Measurements from ENCODE around the gene MAP2K3. TPM values are rescaled to one million over a fixed set of nuclear protein-coding genes. Genes with fewer than 3 reads are reported as not detected.

MAP2K3 gene
- total RNA-seq, 2 donors from 2014 or later = 101 to 130 TPM

- Mint-ChIP-seq H3K27ac (peak overlapping the region; percentile 90 to 97), H3K9me3 (no peaks in the 10 kb centered on the region), H3K36me3 (peaks cover 25 to 37% of the 10 kb centered on the region in 2 donors)
- ATAC-seq (no peak), DNase-seq (ENCODE audit: low spot score in 2 of 2) (peak in 1 of 2 donors; percentile 39)
Measured at GRCh38 chr17:21288571-21289017, 4.1 kb downstream of the MAP2K3 start.

GRCh38 chr17:21289175-21289901, 4.8 kb downstream of the MAP2K3 start:
- Mint-ChIP-seq H3K27ac (peak overlapping the region; percentile 68 to 90), H3K36me3 (peaks cover 25 to 37% of the 10 kb centered on the region in 2 donors), H3K9me3 (no peaks in the 10 kb centered on the region)
- DNase-seq (ENCODE audit: low spot score in 2 of 2) (no peak), ATAC-seq (no peak)

DNA sequence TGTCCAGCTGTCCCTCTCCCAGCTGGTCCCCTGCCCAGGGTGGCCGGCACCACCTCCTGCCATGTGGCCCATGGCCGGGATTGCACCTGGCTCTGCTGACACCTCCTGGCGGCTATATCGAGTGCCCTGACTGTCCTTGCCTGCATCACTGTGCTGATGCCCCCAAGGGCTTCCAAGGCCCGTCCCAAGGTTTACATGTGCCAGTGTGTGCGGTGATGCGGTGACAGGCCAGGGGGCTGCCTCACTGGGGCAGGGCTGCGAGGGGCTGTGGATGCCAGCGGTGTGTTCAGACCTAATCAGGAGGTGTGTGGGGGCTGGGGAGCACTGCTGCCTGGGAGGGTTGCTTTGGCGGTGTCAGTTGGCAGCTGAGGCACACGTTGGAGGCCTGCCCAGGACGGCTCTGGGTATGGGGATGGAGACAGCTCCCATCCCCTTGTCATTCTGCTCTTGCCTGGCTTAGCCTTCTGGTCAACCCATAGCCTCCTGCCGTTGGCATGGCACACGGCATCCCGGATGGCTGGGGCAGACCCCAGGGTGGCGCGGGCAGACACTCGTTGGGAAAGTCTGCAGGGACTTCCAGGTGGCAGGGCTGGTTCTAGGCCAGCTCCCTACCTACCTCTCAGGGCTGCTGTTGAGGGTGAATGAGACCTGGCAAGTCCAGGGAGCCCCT, 5.5 kb downstream of the MAP2K3 start:
- DNase-seq (ENCODE audit: low spot score in 2 of 2) (no peak), ATAC-seq (no peak)
- Mint-ChIP-seq H3K27ac (peak overlapping the region; percentile 55 to 90), H3K9me3 (no peaks in the 10 kb centered on the region), H3K36me3 (peaks cover 29 to 36% of the 10 kb centered on the region in 2 donors)

GRCh38 chr17:21291357-21291756, 6.8 kb downstream of the MAP2K3 start:
- H3K27ac Mint-ChIP-seq = no peak overlapping the region
- peaks cover 16 to 23% of the 10 kb centered on the region in 2 donors for H3K36me3 Mint-ChIP-seq
- no peaks in the 10 kb centered on the region for H3K9me3 Mint-ChIP-seq

GRCh38 chr17:21291862-21292261, 7.4 kb downstream of the MAP2K3 start:
- Mint-ChIP-seq H3K36me3 (peaks cover 12 to 19% of the 10 kb centered on the region in 2 donors), H3K27ac (peak overlapping the region in 1 of 2 donors; percentile 75), H3K9me3 (no peaks in the 10 kb centered on the region)
- no peak for DNase-seq (ENCODE audit: low spot score in 2 of 2)
- ATAC-seq = no peak

More at GRCh38 chr17:21291357-21291756, 6.8 kb downstream of the MAP2K3 start:
- DNase-seq (ENCODE audit: low spot score in 2 of 2) = no peak
- ATAC-seq = no peak

DNA sequence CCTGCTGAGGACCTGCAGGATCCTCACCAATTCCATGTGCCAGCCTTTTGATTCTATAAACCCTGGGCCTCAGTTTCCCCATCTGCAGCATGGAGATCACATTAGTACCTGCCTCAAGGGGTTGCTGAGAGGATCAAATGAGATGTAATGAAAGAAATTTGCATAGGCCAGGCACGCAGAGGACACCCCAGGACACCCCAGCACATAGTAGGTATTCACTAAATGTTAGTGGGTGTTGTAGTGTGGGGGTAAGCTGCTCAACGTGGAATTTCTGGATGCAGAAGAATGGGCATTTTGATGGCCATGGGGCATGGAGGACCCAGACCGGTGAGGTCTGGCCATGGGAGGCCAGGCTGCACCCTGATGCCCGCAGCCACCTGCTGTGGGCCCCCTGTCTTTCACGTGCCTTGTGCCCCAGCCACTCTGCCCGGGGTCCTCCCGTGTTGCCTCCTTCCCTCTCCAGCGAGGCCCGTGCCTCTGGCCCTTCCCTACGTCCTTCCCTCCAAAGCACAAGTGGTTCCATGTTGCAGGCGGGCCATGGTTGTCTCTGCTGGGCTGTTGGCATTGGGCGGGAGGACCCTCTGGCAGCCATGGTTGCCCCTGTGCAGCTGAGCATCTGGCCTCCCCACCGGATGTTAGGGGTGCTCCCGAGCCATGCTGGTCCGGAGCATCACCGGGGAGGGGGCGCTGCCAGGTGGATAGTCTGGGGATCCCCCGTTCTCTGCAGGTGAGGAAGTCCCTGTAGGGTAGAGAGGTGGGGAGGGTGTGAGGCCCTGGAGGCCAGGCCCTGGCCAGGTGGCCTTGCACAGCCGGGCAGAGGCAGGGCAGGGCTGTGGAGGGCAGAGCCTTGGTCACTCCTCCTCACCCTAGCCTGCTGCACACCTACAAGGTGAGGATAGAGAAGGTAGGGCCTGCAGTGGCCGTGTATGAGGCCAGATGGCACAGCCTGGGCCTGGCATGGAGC, 8.6 kb downstream of the MAP2K3 start:
- Mint-ChIP-seq H3K9me3 (no peaks in the 10 kb centered on the region), H3K36me3 (peaks cover 12 to 16% of the 10 kb centered on the region in 2 donors), H3K27ac (peak overlapping the region in 1 of 2 donors; percentile 75)
- DNase-seq (ENCODE audit: low spot score in 2 of 2) (no peak), ATAC-seq (no peak)

GRCh38 chr17:21293831-21294210, 9.3 kb downstream of the MAP2K3 start:
- no peak for DNase-seq (ENCODE audit: low spot score in 2 of 2)
- H3K36me3 Mint-ChIP-seq = peaks cover 12 to 16% of the 10 kb centered on the region in 2 donors
- no peak for ATAC-seq
- H3K9me3 Mint-ChIP-seq = no peaks in the 10 kb centered on the region
- peak overlapping the region in 1 of 2 donors; percentile 72 for H3K27ac Mint-ChIP-seq

DNA sequence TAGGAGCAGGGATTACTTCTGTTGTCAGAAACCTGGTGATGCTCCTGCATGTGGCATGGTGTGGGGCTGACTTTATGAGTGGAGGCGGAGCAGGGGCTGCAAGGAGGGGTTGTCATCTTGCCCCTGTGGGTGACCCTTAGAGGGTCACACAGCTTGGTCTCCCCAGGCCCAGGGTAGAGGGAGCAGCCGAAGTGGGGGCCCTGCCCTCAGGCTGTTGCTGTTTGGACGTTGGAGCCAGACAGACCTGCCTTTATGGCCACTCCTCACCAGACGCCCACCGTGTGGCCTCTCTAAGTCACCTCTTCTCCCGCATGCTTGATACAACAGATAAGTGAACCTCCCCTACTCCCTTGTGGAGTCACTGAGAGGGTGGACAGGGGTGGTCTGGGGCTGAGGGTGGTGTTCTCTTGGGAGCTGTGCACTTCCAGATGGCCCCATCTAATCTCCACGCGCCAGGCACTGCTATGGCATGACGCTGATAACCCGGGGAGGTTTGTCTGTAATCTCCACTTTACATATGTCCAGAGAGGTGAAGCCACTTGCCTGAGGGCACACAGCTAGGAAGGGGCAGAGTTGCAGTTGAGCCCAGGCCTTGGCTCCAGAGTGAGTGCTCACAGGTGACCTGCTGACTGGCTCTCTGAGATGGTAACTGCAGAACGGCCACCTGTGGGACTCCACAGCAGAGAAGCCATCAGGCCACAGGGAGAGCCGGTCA, 10.0 kb downstream of the MAP2K3 start:
- H3K36me3 Mint-ChIP-seq = peaks cover 12 to 16% of the 10 kb centered on the region in 2 donors
- ATAC-seq = no peak
- H3K27ac Mint-ChIP-seq = peak overlapping the region; percentile 1 to 93
- no peaks in the 10 kb centered on the region for H3K9me3 Mint-ChIP-seq
- no peak for DNase-seq (ENCODE audit: low spot score in 2 of 2)

DNA sequence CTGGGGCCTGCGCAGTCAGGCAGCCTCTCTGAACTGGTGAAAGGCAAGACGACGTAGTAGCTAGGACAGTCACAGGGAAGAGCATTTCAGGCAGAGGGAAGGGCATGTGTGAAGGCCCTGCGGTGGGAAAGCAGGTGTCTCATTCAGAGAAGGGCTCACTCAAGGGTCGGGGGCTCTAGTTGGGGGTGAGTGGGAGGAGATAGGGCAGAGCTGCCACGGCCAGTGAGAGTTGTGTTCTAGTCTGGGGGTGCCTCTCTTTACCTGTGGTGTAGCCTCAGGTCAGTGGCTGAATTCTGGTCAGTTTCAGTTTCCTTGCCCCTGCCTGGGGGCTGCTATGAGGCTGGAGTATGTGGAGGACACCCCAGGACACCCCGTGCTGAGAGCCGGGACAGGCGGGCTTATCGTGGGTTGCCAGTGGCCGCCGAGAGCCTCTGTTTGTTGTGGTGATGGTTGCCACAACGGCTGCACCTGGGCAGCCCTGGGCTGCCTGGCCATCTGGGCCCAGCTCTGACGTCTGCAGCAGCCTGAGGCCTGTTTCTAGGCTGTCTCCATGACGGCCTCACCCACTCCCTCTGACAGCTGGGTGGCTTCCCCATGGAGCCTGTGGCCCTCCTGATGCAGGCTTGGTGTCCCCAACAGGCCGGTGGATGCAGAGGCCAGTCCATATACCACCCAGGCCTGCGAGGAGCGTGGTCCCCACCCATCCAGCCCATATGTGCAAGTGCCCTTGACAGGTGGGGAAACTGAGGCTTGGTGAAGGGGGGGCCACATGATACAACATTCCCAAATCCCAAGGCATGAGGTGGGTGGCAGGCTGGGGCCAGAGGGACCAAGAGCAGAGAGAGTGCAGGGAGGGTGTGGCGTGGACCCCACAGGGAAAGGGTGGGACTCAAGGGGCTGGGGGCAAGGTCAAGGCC, 10.8 kb downstream of the MAP2K3 start:
- Mint-ChIP-seq H3K9me3 (no peaks in the 10 kb centered on the region), H3K36me3 (peaks cover 12 to 19% of the 10 kb centered on the region in 2 donors), H3K27ac (peak overlapping the region; percentile 1 to 93)
- ATAC-seq (peak in 1 of 2 donors; percentile 3), DNase-seq (ENCODE audit: low spot score in 2 of 2) (no peak)

DNA sequence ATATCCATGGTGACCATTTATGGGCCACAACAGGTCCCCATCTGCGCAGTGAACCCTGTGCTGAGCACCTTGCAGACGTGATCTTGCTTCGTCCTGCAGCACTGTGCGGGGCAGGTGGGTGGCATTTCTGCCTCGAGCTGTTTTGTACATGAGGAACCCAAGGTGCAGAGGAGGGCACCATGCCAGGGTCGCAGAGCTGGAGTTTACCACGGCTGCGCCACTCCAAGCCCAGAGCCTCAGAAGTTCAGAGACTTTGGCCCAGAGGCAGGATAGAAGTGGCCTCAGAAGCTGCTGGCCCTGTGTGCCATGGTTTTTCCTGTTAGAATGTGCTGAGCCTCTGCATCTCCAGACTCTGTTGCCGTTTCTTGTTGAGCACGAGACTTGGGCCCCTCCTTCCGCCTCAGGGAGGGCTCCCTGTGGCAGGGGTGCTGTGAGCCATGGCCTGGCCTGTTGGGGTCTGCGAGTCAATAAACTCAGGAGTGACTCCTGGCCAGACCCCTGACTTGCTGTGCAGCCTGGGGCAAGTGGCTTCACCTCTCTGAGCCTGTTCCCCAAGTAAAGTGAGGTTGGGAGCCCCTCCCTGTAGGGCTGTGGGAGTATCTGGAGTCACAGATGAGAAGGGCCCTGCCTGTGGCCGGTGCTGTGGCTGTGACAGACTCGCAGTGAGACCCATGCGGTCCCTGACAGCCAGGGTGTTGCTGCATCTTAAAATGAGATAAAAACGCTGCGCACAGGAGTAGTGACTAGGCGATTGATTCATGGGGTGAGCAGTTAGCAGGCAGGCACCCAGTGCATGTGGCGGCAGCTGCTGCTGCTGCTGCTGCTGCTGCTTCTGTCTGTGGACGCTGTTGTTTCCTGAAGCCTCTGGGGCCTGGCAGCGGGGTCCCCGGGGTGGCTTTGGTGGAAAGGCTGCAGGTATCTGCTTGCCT, 11.8 kb downstream of the MAP2K3 start:
- Mint-ChIP-seq H3K9me3 (no peaks in the 10 kb centered on the region), H3K27ac (peak overlapping the region in 1 of 2 donors; percentile 77), H3K36me3 (peaks cover 19 to 24% of the 10 kb centered on the region in 2 donors)
- DNase-seq (ENCODE audit: low spot score in 2 of 2) (no peak), ATAC-seq (no peak)

GRCh38 chr17:21297026-21297520, 12.6 kb downstream of the MAP2K3 start:
- no peaks in the 10 kb centered on the region for H3K9me3 Mint-ChIP-seq
- peak overlapping the region in 1 of 2 donors; percentile 46 for H3K27ac Mint-ChIP-seq
- ATAC-seq (no peak), DNase-seq (ENCODE audit: low spot score in 2 of 2) (no peak)
- H3K36me3 Mint-ChIP-seq = peaks cover 20 to 21% of the 10 kb centered on the region in 2 donors

DNA sequence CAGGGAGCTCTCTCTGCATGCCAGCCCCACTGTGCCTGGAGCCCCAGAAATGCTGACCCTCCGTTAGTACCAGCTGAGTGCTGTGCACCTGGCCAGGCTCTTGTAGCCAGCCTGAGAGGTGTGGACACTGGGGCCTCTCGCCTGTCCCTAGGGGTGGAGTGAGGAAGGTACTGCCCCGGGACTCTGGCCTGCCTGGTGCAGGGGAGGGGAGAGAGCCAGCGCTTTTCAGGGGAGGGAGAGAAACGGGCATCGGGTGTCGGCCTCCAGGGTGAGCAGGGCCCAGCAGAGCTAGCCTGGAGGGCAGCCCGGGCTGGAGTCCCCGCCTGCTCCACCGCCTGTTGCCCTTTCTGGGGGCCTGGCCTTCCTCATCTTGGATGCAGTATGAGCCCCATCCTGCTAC, 13.1 kb downstream of the MAP2K3 start:
- ATAC-seq (no peak), DNase-seq (ENCODE audit: low spot score in 2 of 2) (no peak)
- H3K36me3 Mint-ChIP-seq = peaks cover 20 to 21% of the 10 kb centered on the region in 2 donors
- no peak overlapping the region for H3K27ac Mint-ChIP-seq
- no peaks in the 10 kb centered on the region for H3K9me3 Mint-ChIP-seq

DNA sequence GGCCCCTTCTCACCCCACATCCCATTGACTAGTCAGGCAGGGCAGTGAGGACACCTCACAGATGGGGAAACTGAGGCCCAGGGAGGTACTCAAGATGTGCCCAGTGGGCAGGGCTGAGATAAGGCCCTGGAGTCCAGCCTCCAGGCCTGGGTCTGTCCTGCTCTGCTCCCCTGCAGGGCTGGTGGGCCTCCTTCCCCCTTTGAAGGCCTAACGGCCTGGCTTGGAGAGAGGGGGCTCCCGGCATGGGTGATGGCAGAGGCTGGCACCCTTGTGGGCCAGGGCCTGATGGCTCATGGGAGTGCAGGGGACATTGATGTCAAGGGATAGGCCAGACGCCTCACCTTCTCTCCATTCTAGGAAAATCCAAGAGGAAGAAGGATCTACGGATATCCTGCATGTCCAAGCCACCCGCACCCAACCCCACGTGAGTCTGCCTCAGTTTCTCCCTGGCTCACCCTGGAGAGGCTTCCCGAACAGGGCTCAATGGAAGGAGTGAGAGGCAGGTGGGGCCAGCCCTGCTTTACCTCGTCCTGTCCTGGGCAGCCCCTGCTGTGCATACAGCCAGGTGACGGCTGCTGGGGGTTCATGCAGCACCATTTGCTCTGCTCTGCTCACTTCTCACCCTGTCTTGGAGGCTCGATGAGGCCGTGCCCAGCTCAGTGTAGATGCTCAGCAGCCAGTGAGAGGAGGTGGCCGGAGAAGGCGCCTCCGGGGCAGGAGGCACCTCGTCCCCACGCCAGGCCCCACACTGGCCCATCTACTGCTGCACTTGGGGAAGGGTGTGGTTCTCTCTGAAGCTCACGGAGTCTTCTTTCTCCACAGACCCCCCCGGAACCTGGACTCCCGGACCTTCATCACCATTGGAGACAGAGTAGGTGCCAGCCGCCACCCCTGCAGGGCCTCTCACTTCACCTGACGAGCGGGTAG, 13.8 kb downstream of the MAP2K3 start:
- no peak for ATAC-seq
- Mint-ChIP-seq H3K36me3 (peaks cover 20 to 24% of the 10 kb centered on the region in 2 donors), H3K9me3 (no peaks in the 10 kb centered on the region), H3K27ac (no peak overlapping the region)
- DNase-seq (ENCODE audit: low spot score in 2 of 2) = no peak

All from activated naive CD4-positive, alpha-beta T cell treated with anti-CD3 and anti-CD28 coated beads, Interleukin-2, amount 50 U/mL, for 72 hours (primary cell).